Ovary (tissue), 3 donors: ENCODE measurements around the gene MSH4.

ENCODE experiments used
- CTCF ChIP-seq, 3 donors: fragments of 450-650 bp in 2 of 3; fragments of 200-600 bp in 1 of 3; IDR thresholded peaks; one replicate each; pipeline versions ENCODE4 v1.5.1 to v1.8.0; 2016 to 2022; ENCODE audit warnings: antibody characterized with exemption in 3 of 3, mild to moderate bottlenecking in 1 of 3
- EP300 ChIP-seq: sonication (generic); formaldehyde crosslinking; IDR thresholded peaks from one replicate; pipeline ENCODE4 v1.6.1; 2017; ENCODE audit warnings: antibody characterized with exemption
- donor health status: DM: no; HTN: no; CAD: no.

DNA sequence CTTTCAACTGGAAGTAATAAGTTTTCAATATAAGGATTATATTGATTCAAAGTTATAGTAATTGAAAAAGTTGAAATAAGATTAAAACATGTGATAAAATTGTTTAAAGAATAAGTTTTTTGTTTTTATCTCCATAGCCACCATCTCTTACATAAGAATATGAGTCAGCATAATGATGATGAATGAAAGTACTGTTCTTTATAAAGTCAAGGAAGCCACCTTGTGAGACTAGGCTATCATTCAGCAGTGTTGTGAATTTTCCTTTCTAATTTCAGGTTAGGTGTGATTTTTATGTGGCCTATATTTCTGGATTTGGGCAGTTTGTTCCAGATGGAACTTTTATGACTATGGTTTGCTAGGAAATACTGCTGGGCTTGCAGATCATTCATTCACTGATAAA, 157.9 kb downstream of the MSH4 start:
- no peak for TF ChIP-seq CTCF (IDR thresholded peaks at IDR 0.05)
- no peak for TF ChIP-seq EP300
